Spleen (tissue), 11 donors: ENCODE measurements around the gene MRPL49. TPM values are rescaled to one million over a fixed set of nuclear protein-coding genes. Genes with fewer than 3 reads are reported as not detected.

Source experiments
- DNase-seq: peaks from one replicate; pipeline ENCODE4 v3.0.0-alpha.2; 2020
- H3K27ac ChIP-seq, 8 donors: fragments of 200-600 bp; sonication (generic) in 7 of 8; 1 replicate in 4 of 8; 2 replicates in 4 of 8; pipeline versions ENCODE4 v1.5.0 to v1.8.0; 2016 to 2021; ENCODE audit warnings: inconsistent platforms in 4 of 8, mild to moderate bottlenecking in 4 of 8, moderate library complexity in 1 of 8
- H3K27me3 ChIP-seq, 7 donors: fragments of 200-600 bp; sonication (generic) in 6 of 7; replicated peaks in 1 of 7; 1 replicate in 4 of 7; 2 replicates in 3 of 7; pipeline versions ENCODE4 v1.5.0 to v1.8.0; 2016 to 2021; ENCODE audit warnings: inconsistent platforms in 3 of 7, mild to moderate bottlenecking in 1 of 7
- H3K36me3 ChIP-seq, 6 donors: fragments of 200-600 bp; sonication (generic) in 5 of 6; 1 replicate in 4 of 6; 2 replicates in 2 of 6; pipeline versions ENCODE4 v1.5.0 to v1.8.0; 2016 to 2021; ENCODE audit warnings: inconsistent platforms in 2 of 6
- H3K4me1 ChIP-seq, 6 donors: fragments of 200-600 bp; sonication (generic) in 5 of 6; 1 replicate in 3 of 6; 2 replicates in 3 of 6; pipeline versions ENCODE4 v1.5.0 to v1.8.0; 2016 to 2021; ENCODE audit warnings: inconsistent platforms in 3 of 6
- H3K4me3 ChIP-seq, 8 donors: fragments of 200-600 bp; sonication (generic) in 7 of 8; 1 replicate in 4 of 8; 2 replicates in 4 of 8; pipeline versions ENCODE4 v1.5.0 to v1.8.0; 2016 to 2021; ENCODE audit warnings: inconsistent platforms in 4 of 8, mild to moderate bottlenecking in 4 of 8, moderate library complexity in 2 of 8
- H3K9me3 ChIP-seq, 8 donors: fragments of 200-600 bp; sonication (generic) in 7 of 8; 1 replicate in 4 of 8; 2 replicates in 4 of 8; pipeline versions ENCODE4 v1.5.0 to v1.8.0; 2016 to 2021; ENCODE audit warnings: inconsistent platforms in 4 of 8
- POLR2A ChIP-seq, 3 donors: fragments of 450-650 bp; IDR thresholded peaks; one replicate each; pipeline ENCODE4 v1.5.1; 2017; ENCODE audit warnings: antibody characterized with exemption in 3 of 3, mild to moderate bottlenecking in 1 of 3
- POLR2AphosphoS5 ChIP-seq, 3 donors: sonication (generic); formaldehyde crosslinking; IDR thresholded peaks; one replicate each; pipeline ENCODE4 v1.5.1; 2017; ENCODE audit warnings: antibody characterized with exemption in 3 of 3
- WGBS, 5 donors: extraction: QIAGEN DNeasy Blood & Tissue Kit in 3 of 5; methylation state at CpG; one replicate each; pipeline versions ENCODE4 v1.1.5 to v1.1.7; 2013 to 2018; 5-methylcytosine and 5-hydroxymethylcytosine counted together
- intact Hi-C: fragments of 100-400 bp; cut with DNase I; formaldehyde crosslinking; loops from one replicate; pipeline ENCODE4 v1.15.0; 2023; ENCODE audit warnings: low total_unique reads
- polyA plus RNA-seq, 3 donors: library from polyadenylated mRNA; stranded (reverse); fragments of 200-250 nt; gene quantifications; one replicate each; pipeline ENCODE4 v1.2.1, GENCODE V29; 2013
- total RNA-seq, 7 donors: library from RNA; depleted of rRNA in 3 of 7; stranded (reverse); fragments of >200 nt in 3 of 7; fragmentation: NEBNext Ultra II Directional in 4 of 7; extraction: Animal tissue kit (Norgen Biotek cat#: 25700) in 4 of 7; gene quantifications; one replicate each; pipeline versions ENCODE4 v1.1.0 to v1.2.1, GENCODE V29; 2016 to 2021
- TF ChIP-seq, protein P1 (sequence below), 11 experiments: fragments of 200-600 bp in 7 of 11; fragments of 450-650 bp in 4 of 11; sonication (generic) in 4 of 11; IDR thresholded peaks in 8 of 11; conservative IDR thresholded peaks in 3 of 11; 1 replicate in 7 of 11; 2 replicates in 4 of 11; pipeline versions ENCODE4 v1.4.0 to v1.8.0; 2016 to 2021; ENCODE audit warnings: antibody characterized with exemption in 11 of 11, inconsistent platforms in 4 of 11, mild to moderate bottlenecking in 1 of 11
- donor health status: healthy with polysubstance abuse.
- donor health status: DM: no; HTN: no; CAD: no; lungs with moderate emphysema.
- donor health status: DM: no; HTN: no; CAD: no.
- donor health status: Bipolar disorder and iron deficiency.
- donor health status: healthy.
- donor health status: DM: no; HTN: no; CAD: no.
- donor health status: DM: yes; HTN: yes; CAD: no.

MRPL49 gene
- total and polyA plus RNA-seq, 10 donors, result 20.0 to 51.2 (median 40.1) TPM

GRCh38 chr11:65083834-65084597 is 38.1 kb upstream of the MRPL49 start, which contains the start of the genes CDCA5 and ZFPL1:
CDCA5 (minus strand) TSS chr11:65084040; CDS start chr11:65083978, 62 bp downstream.
ZFPL1 (plus strand) TSS chr11:65084222; CDS start chr11:65084699, 477 bp downstream.
- peak within 1 kb of the TSS; percentile 40 to 89 (median 74) for H3K4me3 ChIP-seq
- peaks cover 16 to 48% (median 26%) of the 10 kb centered on the region in 6 donors for H3K4me1 ChIP-seq
- H3K36me3 ChIP-seq, result peaks cover 0 to 57% (median 35%) of the 10 kb centered on the region in 6 donors
- TF ChIP-seq POLR2AphosphoS5 (IDR thresholded peaks at IDR 0.05), result peak; percentile 97 to 99 (median 97)
- TF ChIP-seq, protein P1, sequence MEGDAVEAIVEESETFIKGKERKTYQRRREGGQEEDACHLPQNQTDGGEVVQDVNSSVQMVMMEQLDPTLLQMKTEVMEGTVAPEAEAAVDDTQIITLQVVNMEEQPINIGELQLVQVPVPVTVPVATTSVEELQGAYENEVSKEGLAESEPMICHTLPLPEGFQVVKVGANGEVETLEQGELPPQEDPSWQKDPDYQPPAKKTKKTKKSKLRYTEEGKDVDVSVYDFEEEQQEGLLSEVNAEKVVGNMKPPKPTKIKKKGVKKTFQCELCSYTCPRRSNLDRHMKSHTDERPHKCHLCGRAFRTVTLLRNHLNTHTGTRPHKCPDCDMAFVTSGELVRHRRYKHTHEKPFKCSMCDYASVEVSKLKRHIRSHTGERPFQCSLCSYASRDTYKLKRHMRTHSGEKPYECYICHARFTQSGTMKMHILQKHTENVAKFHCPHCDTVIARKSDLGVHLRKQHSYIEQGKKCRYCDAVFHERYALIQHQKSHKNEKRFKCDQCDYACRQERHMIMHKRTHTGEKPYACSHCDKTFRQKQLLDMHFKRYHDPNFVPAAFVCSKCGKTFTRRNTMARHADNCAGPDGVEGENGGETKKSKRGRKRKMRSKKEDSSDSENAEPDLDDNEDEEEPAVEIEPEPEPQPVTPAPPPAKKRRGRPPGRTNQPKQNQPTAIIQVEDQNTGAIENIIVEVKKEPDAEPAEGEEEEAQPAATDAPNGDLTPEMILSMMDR (IDR thresholded peaks at IDR 0.05 in 8 of 11, conservative IDR thresholded peaks at IDR 0.05 in 3 of 11), result peak in 5 of 11 experiments; percentile 13 to 45 (median 34)
- TF ChIP-seq POLR2A (IDR thresholded peaks at IDR 0.05), result peak in 2 of 3 donors; percentile 67 to 94
- H3K27ac ChIP-seq, result peak within 1 kb of the TSS; percentile 91 to 98 (median 94)
- no peaks in the 10 kb centered on the region for H3K27me3 ChIP-seq
- no peaks in the 10 kb centered on the region for H3K9me3 ChIP-seq
- WGBS, 5 donors, result 0 to 1% (median 0%) methylated on average over 68 to 79 of the region's 79 CpGs
- peak; percentile 98 for DNase-seq
- intact Hi-C loops, result no loop called here

DNA sequence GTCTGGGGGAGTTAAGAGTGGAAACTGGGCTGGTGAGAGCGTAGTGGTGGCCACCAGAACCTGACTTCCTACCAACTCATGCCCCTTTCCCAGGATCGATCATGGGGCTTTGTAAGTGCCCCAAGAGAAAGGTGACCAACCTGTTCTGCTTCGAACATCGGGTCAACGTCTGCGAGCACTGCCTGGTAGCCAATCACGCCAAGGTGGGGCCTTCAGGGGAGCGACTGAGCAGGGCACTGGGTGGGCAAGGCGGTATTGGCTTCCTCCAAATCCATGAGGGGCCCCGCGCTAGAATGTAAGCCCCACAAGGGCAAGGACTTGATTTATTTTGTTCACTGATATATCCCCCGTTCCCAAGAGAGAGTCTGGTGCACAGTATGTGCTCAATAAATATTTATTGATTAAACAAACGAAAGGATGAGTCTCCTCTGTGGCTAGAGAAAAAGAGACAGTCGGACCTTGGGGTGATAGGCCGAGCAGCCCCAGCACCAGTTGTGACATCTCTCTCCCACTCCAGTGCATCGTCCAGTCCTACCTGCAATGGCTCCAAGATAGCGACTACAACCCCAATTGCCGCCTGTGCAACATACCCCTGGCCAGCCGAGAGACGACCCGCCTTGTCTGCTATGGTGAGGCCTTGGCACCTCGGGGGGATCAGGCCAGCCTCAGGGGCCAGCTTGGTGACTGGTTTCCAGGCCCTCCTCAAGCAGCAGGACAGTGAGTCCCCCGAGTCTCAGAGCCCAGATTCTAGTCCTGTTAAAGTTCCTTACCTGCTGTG is 37.3 kb upstream of the MRPL49 start:
- Histone ChIP-seq H3K9me3 (no peaks in the 10 kb centered on the region), H3K27ac (peak overlapping the region; percentile 91 to 98 (median 94)), H3K27me3 (no peaks in the 10 kb centered on the region), H3K36me3 (peaks cover 0 to 57% (median 39%) of the 10 kb centered on the region in 6 donors), H3K4me1 (peaks cover 16 to 48% (median 26%) of the 10 kb centered on the region in 6 donors), H3K4me3 (peak overlapping the region; percentile 40 to 89 (median 74))
- intact Hi-C loops, result no loop called here
- DNase-seq, result no peak
- WGBS, 5 donors, result 44 to 52% (median 50%) methylated on average over 20 to 23 of the region's 23 CpGs
- TF ChIP-seq, protein P1 (IDR thresholded peaks at IDR 0.05 in 8 of 11, conservative IDR thresholded peaks at IDR 0.05 in 3 of 11), result no peak
- TF ChIP-seq POLR2A (IDR thresholded peaks at IDR 0.05) (no peak), POLR2AphosphoS5 (IDR thresholded peaks at IDR 0.05) (no peak)

- peaks cover 0 to 55% (median 39%) of the 10 kb centered on the region in 6 donors for H3K36me3 ChIP-seq
- no peaks in the 10 kb centered on the region for H3K27me3 ChIP-seq
- TF ChIP-seq POLR2AphosphoS5 (IDR thresholded peaks at IDR 0.05), result no peak
- TF ChIP-seq, protein P1 (IDR thresholded peaks at IDR 0.05 in 8 of 11, conservative IDR thresholded peaks at IDR 0.05 in 3 of 11), result no peak
- TF ChIP-seq POLR2A (IDR thresholded peaks at IDR 0.05), result no peak
- no peaks in the 10 kb centered on the region for H3K9me3 ChIP-seq
- intact Hi-C loops, result no loop called here
- peak overlapping the region in 1 of 8 donors; percentile 91 for H3K27ac ChIP-seq
- WGBS, 5 donors, result 85 to 95% (median 92%) methylated on average over 4 of the region's 4 CpGs
- DNase-seq, result no peak
- peaks cover 16 to 48% (median 26%) of the 10 kb centered on the region in 6 donors for H3K4me1 ChIP-seq
- H3K4me3 ChIP-seq, result peak overlapping the region in 1 of 8 donors; percentile 66
Measured at GRCh38 chr11:65085446-65085845, 36.7 kb upstream of the MRPL49 start.
